ENCODE measurements around the gene MYO5B. TPM values are rescaled to one million over a fixed set of nuclear protein-coding genes. Genes with fewer than 3 reads are reported as not detected.

MYO5B gene
- total RNA-seq, 4 donors from 2014 or later = 2.0 to 13.9 (median 5.3) TPM

GRCh38 chr18:50218432-50219197 is 23.7 kb upstream of the MYO5B start:
- Histone ChIP-seq H3K9me3 (peaks cover 0 to 10% (median 6%) of the 10 kb centered on the region in 4 donors), H3K27me3 (peaks cover 0 to 9% (median 0%) of the 10 kb centered on the region in 4 donors), H3K4me1 (peaks cover 0 to 13% (median 9%) of the 10 kb centered on the region in 4 donors), H3K4me3 (no peak overlapping the region), H3K36me3 (no peaks in the 10 kb centered on the region), H3K27ac (replicated peaks in 1 of 4) (no peak overlapping the region)
- no peak for DNase-seq (ENCODE audit: extremely low spot score)
- WGBS = 56% methylated on average over 5 of the region's 7 CpGs
- intact Hi-C loops (cut with DNase I) = no loop called here
- TF ChIP-seq POLR2A (IDR thresholded peaks at IDR 0.05; ENCODE audit: low read depth) (no peak), EP300 (IDR thresholded peaks at IDR 0.05) (no peak), CTCF (IDR thresholded peaks at IDR 0.05) (peak in 1 of 3 experiments; percentile 23), POLR2AphosphoS5 (IDR thresholded peaks at IDR 0.05) (no peak)

GRCh38 chr18:50209311-50209710 is 14.4 kb upstream of the MYO5B start:
- DNase-seq (ENCODE audit: extremely low spot score) = no peak
- no peak overlapping the region for H3K4me3 ChIP-seq
- H3K27ac ChIP-seq (replicated peaks in 1 of 4) = no peak overlapping the region
- 91% methylated on average over 4 of the region's 4 CpGs for WGBS
- peaks cover 0 to 13% (median 0%) of the 10 kb centered on the region in 4 donors for H3K27me3 ChIP-seq
- H3K4me1 ChIP-seq = peaks cover 0 to 1% (median under 1%) of the 10 kb centered on the region in 4 donors
- intact Hi-C loops (cut with DNase I) = loop anchor here (10.0 kb wide), 1 partner anchor 145 kb away; no protein-coding TSS in a partner anchor
- TF ChIP-seq POLR2AphosphoS5 (IDR thresholded peaks at IDR 0.05) (no peak), EP300 (IDR thresholded peaks at IDR 0.05) (no peak), CTCF (IDR thresholded peaks at IDR 0.05) (no peak), POLR2A (IDR thresholded peaks at IDR 0.05; ENCODE audit: low read depth) (no peak)
- H3K36me3 ChIP-seq = no peaks in the 10 kb centered on the region
- H3K9me3 ChIP-seq = no peaks in the 10 kb centered on the region

- Histone ChIP-seq H3K27ac (replicated peaks in 1 of 4) (no peak overlapping the region), H3K9me3 (no peaks in the 10 kb centered on the region), H3K27me3 (peaks cover 0 to 13% (median 0%) of the 10 kb centered on the region in 4 donors), H3K4me3 (no peak overlapping the region), H3K36me3 (no peaks in the 10 kb centered on the region), H3K4me1 (peaks cover 0 to 14% (median 8%) of the 10 kb centered on the region in 4 donors)
- intact Hi-C loops (cut with DNase I) = loop anchor here (10.0 kb wide), 1 partner anchor 147 kb away; no protein-coding TSS in a partner anchor
- TF ChIP-seq POLR2AphosphoS5 (IDR thresholded peaks at IDR 0.05) (no peak), CTCF (IDR thresholded peaks at IDR 0.05) (no peak), EP300 (IDR thresholded peaks at IDR 0.05) (no peak), POLR2A (IDR thresholded peaks at IDR 0.05; ENCODE audit: low read depth) (no peak)
- no peak for DNase-seq (ENCODE audit: extremely low spot score)
- 77% methylated on average over 1 of the region's 1 CpG for WGBS
Observed at GRCh38 chr18:50207722-50208121, 12.8 kb upstream of the MYO5B start.

GRCh38 chr18:50203801-50204604 is 9.1 kb upstream of the MYO5B start:
- Histone ChIP-seq H3K27ac (replicated peaks in 1 of 4) (no peak overlapping the region), H3K27me3 (peaks cover 0 to 13% (median 1%) of the 10 kb centered on the region in 4 donors), H3K9me3 (peaks cover 0 to 6% (median 0%) of the 10 kb centered on the region in 4 donors), H3K4me3 (no peak overlapping the region), H3K36me3 (no peaks in the 10 kb centered on the region), H3K4me1 (peaks cover 0 to 32% (median 22%) of the 10 kb centered on the region in 4 donors)
- no peak for DNase-seq (ENCODE audit: extremely low spot score)
- intact Hi-C loops (cut with DNase I) = loop anchor here (1.0 to 10.0 kb wide), 3 partner anchors 151 to 260 kb away; no protein-coding TSS in a partner anchor
- WGBS = 26% methylated on average over 24 of the region's 24 CpGs
- TF ChIP-seq CTCF (IDR thresholded peaks at IDR 0.05) (peak; percentile 57 to 70 (median 59)), POLR2AphosphoS5 (IDR thresholded peaks at IDR 0.05) (no peak)

All from esophagus muscularis mucosa (tissue), 4 donors.